Measurements from ENCODE around the gene FDXACB1. TPM values are rescaled to one million over a fixed set of nuclear protein-coding genes. Genes with fewer than 3 reads are reported as not detected.

FDXACB1 gene
- total RNA-seq, 1 donor from 2014 or later: 1.7 TPM

- no peak overlapping the region for H2AFZ ChIP-seq (ENCODE audit: low read depth, low read length)
- H3K4me1 Mint-ChIP-seq (ENCODE audit: low read depth, unreplicated experiment): no peaks in the 10 kb centered on the region
- peaks cover 3% of the 10 kb centered on the region for H3K36me3 Mint-ChIP-seq (ENCODE audit: low read depth, unreplicated experiment)
- H3K79me2 ChIP-seq (ENCODE audit: insufficient read depth, low read length): no peaks in the 10 kb centered on the region
- H3K9ac ChIP-seq (ENCODE audit: low read length): no peak overlapping the region
- DNase-seq (ENCODE audit: low read depth): no peak
- no peak overlapping the region for H3K27ac ChIP-seq (ENCODE audit: low read depth, low read length)
- no peaks in the 10 kb centered on the region for H3K9me3 ChIP-seq (ENCODE audit: insufficient read depth, low read depth, low read length)
- H3K36me3 ChIP-seq (ENCODE audit: insufficient read depth, low read length): peaks cover 8% of the 10 kb centered on the region
- no peaks in the 10 kb centered on the region for H3K9me3 Mint-ChIP-seq (ENCODE audit: unreplicated experiment)
- no peak overlapping the region for H3K4me2 ChIP-seq (ENCODE audit: low read length)
- no peak for FAIRE-seq
- H3K27me3 Mint-ChIP-seq (ENCODE audit: low read depth, unreplicated experiment): no peaks in the 10 kb centered on the region
- H3K27ac Mint-ChIP-seq (ENCODE audit: unreplicated experiment): no peak overlapping the region
- TF ChIP-seq, protein P1, sequence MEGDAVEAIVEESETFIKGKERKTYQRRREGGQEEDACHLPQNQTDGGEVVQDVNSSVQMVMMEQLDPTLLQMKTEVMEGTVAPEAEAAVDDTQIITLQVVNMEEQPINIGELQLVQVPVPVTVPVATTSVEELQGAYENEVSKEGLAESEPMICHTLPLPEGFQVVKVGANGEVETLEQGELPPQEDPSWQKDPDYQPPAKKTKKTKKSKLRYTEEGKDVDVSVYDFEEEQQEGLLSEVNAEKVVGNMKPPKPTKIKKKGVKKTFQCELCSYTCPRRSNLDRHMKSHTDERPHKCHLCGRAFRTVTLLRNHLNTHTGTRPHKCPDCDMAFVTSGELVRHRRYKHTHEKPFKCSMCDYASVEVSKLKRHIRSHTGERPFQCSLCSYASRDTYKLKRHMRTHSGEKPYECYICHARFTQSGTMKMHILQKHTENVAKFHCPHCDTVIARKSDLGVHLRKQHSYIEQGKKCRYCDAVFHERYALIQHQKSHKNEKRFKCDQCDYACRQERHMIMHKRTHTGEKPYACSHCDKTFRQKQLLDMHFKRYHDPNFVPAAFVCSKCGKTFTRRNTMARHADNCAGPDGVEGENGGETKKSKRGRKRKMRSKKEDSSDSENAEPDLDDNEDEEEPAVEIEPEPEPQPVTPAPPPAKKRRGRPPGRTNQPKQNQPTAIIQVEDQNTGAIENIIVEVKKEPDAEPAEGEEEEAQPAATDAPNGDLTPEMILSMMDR (IDR thresholded peaks at IDR 0.05; ENCODE audit: insufficient read depth, low read depth, low read length): no peak
- TF ChIP-seq EZH2 (IDR thresholded peaks at IDR 0.05; ENCODE audit: insufficient read depth, low read length): no peak
- no peaks in the 10 kb centered on the region for H3K4me1 ChIP-seq (ENCODE audit: insufficient read depth, low read length)
- H4K20me1 ChIP-seq (ENCODE audit: insufficient read depth, low read length): no peaks in the 10 kb centered on the region
- H3K4me3 ChIP-seq (ENCODE audit: insufficient read depth, low read depth, low read length): no peak overlapping the region
- H3K27me3 ChIP-seq (ENCODE audit: insufficient read depth, low read length): no peaks in the 10 kb centered on the region
- no peak overlapping the region for H3K4me3 Mint-ChIP-seq (ENCODE audit: unreplicated experiment)
Observed at GRCh38 chr11:111829185-111829968, 49.6 kb downstream of the FDXACB1 start.

GRCh38 chr11:111826322-111826950 is 52.5 kb downstream of the FDXACB1 start:
- Histone ChIP-seq H4K20me1 (ENCODE audit: insufficient read depth, low read length) (no peaks in the 10 kb centered on the region), H3K79me2 (ENCODE audit: insufficient read depth, low read length) (no peaks in the 10 kb centered on the region), H3K36me3 (ENCODE audit: insufficient read depth, low read length) (peaks cover 8% of the 10 kb centered on the region), H3K4me3 (ENCODE audit: insufficient read depth, low read depth, low read length) (no peak overlapping the region), H3K9ac (ENCODE audit: low read length) (no peak overlapping the region), H3K4me1 (ENCODE audit: insufficient read depth, low read length) (no peaks in the 10 kb centered on the region), H3K27ac (ENCODE audit: low read depth, low read length) (no peak overlapping the region), H3K4me2 (ENCODE audit: low read length) (no peak overlapping the region), H3K27me3 (ENCODE audit: insufficient read depth, low read length) (no peaks in the 10 kb centered on the region), H2AFZ (ENCODE audit: low read depth, low read length) (no peak overlapping the region), H3K9me3 (ENCODE audit: insufficient read depth, low read depth, low read length) (no peaks in the 10 kb centered on the region)
- Mint-ChIP-seq H3K27ac (ENCODE audit: unreplicated experiment) (no peak overlapping the region), H3K36me3 (ENCODE audit: low read depth, unreplicated experiment) (peaks cover 3% of the 10 kb centered on the region), H3K27me3 (ENCODE audit: low read depth, unreplicated experiment) (no peaks in the 10 kb centered on the region), H3K4me1 (ENCODE audit: low read depth, unreplicated experiment) (no peaks in the 10 kb centered on the region), H3K4me3 (ENCODE audit: unreplicated experiment) (no peak overlapping the region), H3K9me3 (ENCODE audit: unreplicated experiment) (no peaks in the 10 kb centered on the region)
- TF ChIP-seq, protein P1 (IDR thresholded peaks at IDR 0.05; ENCODE audit: insufficient read depth, low read depth, low read length): no peak
- no peak for TF ChIP-seq EZH2 (IDR thresholded peaks at IDR 0.05; ENCODE audit: insufficient read depth, low read length)
- no peak for DNase-seq (ENCODE audit: low read depth)
- FAIRE-seq: no peak

Other genes starting within 250 kb of the FDXACB1 start
- 43.0 and 44.5 TPM in 2 replicates for gene PPP2R1B, start 112.8 kb downstream of the FDXACB1 start, total RNA-seq
- gene ALG9, start 7.6 kb downstream of the FDXACB1 start, total RNA-seq: 24.9 and 31.1 TPM in 2 replicates
- gene CFAP68, start 376 bp upstream of the FDXACB1 start, total RNA-seq: 18.4 and 18.8 TPM in 2 replicates
- 4.1 and 5.7 TPM in 2 replicates for gene CRYAB, start 32.6 kb upstream of the FDXACB1 start, total RNA-seq
- gene HSPB2, start 33.6 kb upstream of the FDXACB1 start, total RNA-seq: not detected in 2 replicates
- gene C11orf52, start 39.7 kb upstream of the FDXACB1 start, total RNA-seq: 0.50 and 0.60 TPM in 2 replicates
- gene DIXDC1, start 58.2 kb upstream of the FDXACB1 start, total RNA-seq: 16.5 and 17.3 TPM in 2 replicates
- gene DLAT, start 146.2 kb upstream of the FDXACB1 start, total RNA-seq: 31.8 and 34.2 TPM in 2 replicates
- gene PIH1D2, start 194.9 kb upstream of the FDXACB1 start, total RNA-seq: 1.0 and 1.3 TPM in 2 replicates
- 24.3 and 27.7 TPM in 2 replicates for gene NKAPD1, start 195.1 kb upstream of the FDXACB1 start, total RNA-seq
- 68.1 and 68.9 TPM in 2 replicates for gene TIMM8B, start 207.6 kb upstream of the FDXACB1 start, total RNA-seq
- 45.2 and 46.5 TPM in 2 replicates for gene SDHD, start 207.7 kb upstream of the FDXACB1 start, total RNA-seq

Measured in astrocyte (in vitro differentiated cells and primary cell).